HEK293 (cell line): ENCODE results near the gene BRD3OS.

Experiments
- CTCF ChIA-PET: fragments of 350-600 bp; formaldehyde crosslinking; extraction: SDS; loops from one replicate; lab custom pipeline; 2021; ENCODE audit warnings: antibody characterized with exemption; lab: Yijun Ruan, JAX
- POLR2A ChIA-PET: fragments of 300-600 bp; formaldehyde crosslinking; extraction: SDS; loops from one replicate; lab custom pipeline; 2020; ENCODE audit warnings: antibody characterized with exemption, inconsistent platforms; lab: Yijun Ruan, JAX
- H3K27ac ChIP-seq: fragments of 200-500 bp; sonication (Bioruptor generic); 2 replicates; pipeline ENCODE4 v1.5.1; 2014; ENCODE audit warnings: low read depth, low read length, control low read depth, inconsistent platforms; ENCODE audit errors: extremely low read depth
- H3K36me3 ChIP-seq, 2 experiments: fragments of 200-500 bp in 1 of 2; sonication (Bioruptor generic) in 1 of 2; 1 replicate in 1 of 2; 2 replicates in 1 of 2; pipeline ENCODE4 v1.5.1; 2014 to 2017; ENCODE audit warnings: inconsistent platforms in 2 of 2, low read length in 2 of 2; ENCODE audit not compliant: control insufficient read depth in 2 of 2, insufficient read depth in 1 of 2
- H3K4me1 ChIP-seq: fragments of 200-500 bp; sonication (Bioruptor generic); 2 replicates; pipeline ENCODE4 v1.5.1; 2014; ENCODE audit warnings: mild to moderate bottlenecking, low read length, inconsistent platforms; ENCODE audit not compliant: control insufficient read depth, insufficient read depth
- H3K4me3 ChIP-seq: 2 replicates; pipeline ENCODE4 v1.5.1; 2011; ENCODE audit warnings: low read depth, mild to moderate bottlenecking, control low read depth, low read length, moderate library complexity
- H3K9me3 ChIP-seq: fragments of 200-500 bp; sonication (Bioruptor generic); 2 replicates; pipeline ENCODE4 v1.5.1; 2014; ENCODE audit warnings: low read depth, low read length, inconsistent platforms; ENCODE audit not compliant: control insufficient read depth, insufficient read depth
- GLIS1 ChIP-seq: fragments of 450-650 bp; formaldehyde crosslinking; IDR thresholded peaks from 2 replicates; pipeline ENCODE4 v1.5.1; 2016; ENCODE audit warnings: missing biosample characterization, missing genetic modification characterization
- IKZF3 ChIP-seq: fragments of 450-650 bp; IDR thresholded peaks from 2 replicates; pipeline ENCODE4 v1.5.0; 2018; ENCODE audit warnings: missing biosample characterization, mild to moderate bottlenecking, missing genetic modification characterization, moderate library complexity
- KLF1 ChIP-seq: fragments of 450-650 bp; formaldehyde crosslinking; IDR thresholded peaks from 2 replicates; pipeline ENCODE4 v1.5.1; 2016; ENCODE audit warnings: missing biosample characterization, missing genetic modification characterization
- PRDM6 ChIP-seq: fragments of 450-650 bp; formaldehyde crosslinking; IDR thresholded peaks from 2 replicates; pipeline ENCODE4 v1.5.1; 2017; ENCODE audit warnings: missing biosample characterization, missing genetic modification characterization
- SP2 ChIP-seq: fragments of 450-650 bp; formaldehyde crosslinking; IDR thresholded peaks from 2 replicates; pipeline ENCODE4 v1.5.1; 2016; ENCODE audit warnings: missing biosample characterization, missing genetic modification characterization
- TRIM28 ChIP-seq: IDR thresholded peaks from 2 replicates; pipeline ENCODE4 v1.6.1; 2011; ENCODE audit warnings: low read length, control low read depth, borderline replicate concordance
- TSHZ1 ChIP-seq: fragments of 450-650 bp; formaldehyde crosslinking; IDR thresholded peaks from 2 replicates; pipeline ENCODE4 v1.5.1; 2016; ENCODE audit warnings: missing biosample characterization, missing genetic modification characterization, borderline replicate concordance
- ZBTB21 ChIP-seq: fragments of 450-650 bp; formaldehyde crosslinking; IDR thresholded peaks from 2 replicates; pipeline ENCODE4 v1.5.1; 2017; ENCODE audit warnings: missing biosample characterization, missing genetic modification characterization
- ZNF16 ChIP-seq: fragments of 450-650 bp; formaldehyde crosslinking; IDR thresholded peaks from 2 replicates; pipeline ENCODE4 v1.5.1; 2016; ENCODE audit warnings: low read depth, missing biosample characterization, missing genetic modification characterization
- ZNF214 ChIP-seq: fragments of 450-650 bp; formaldehyde crosslinking; IDR thresholded peaks from 2 replicates; pipeline ENCODE4 v1.5.1; 2017; ENCODE audit warnings: missing biosample characterization, mild to moderate bottlenecking, missing genetic modification characterization, borderline replicate concordance
- ZNF221 ChIP-seq: fragments of 450-650 bp; formaldehyde crosslinking; IDR thresholded peaks from 2 replicates; pipeline ENCODE4 v1.5.1; 2017; ENCODE audit warnings: missing biosample characterization, missing genetic modification characterization, borderline replicate concordance
- ZNF311 ChIP-seq: fragments of 450-650 bp; formaldehyde crosslinking; IDR thresholded peaks from 2 replicates; pipeline ENCODE4 v1.5.1; 2017; ENCODE audit warnings: missing biosample characterization, missing genetic modification characterization, borderline replicate concordance
- ZNF366 ChIP-seq: fragments of 450-650 bp; formaldehyde crosslinking; conservative IDR thresholded peaks from 2 replicates; pipeline ENCODE4 v1.5.1; 2016; ENCODE audit warnings: missing biosample characterization, missing genetic modification characterization
- ZNF394 ChIP-seq: fragments of 450-650 bp; formaldehyde crosslinking; IDR thresholded peaks from 2 replicates; pipeline ENCODE4 v1.5.1; 2016; ENCODE audit warnings: missing biosample characterization, missing genetic modification characterization, mild to moderate bottlenecking, moderate library complexity, borderline replicate concordance
- ZNF701 ChIP-seq: fragments of 450-650 bp; formaldehyde crosslinking; IDR thresholded peaks from 2 replicates; pipeline ENCODE4 v1.5.1; 2016; ENCODE audit warnings: missing biosample characterization, missing genetic modification characterization
- ZNF707 ChIP-seq: fragments of 450-650 bp; formaldehyde crosslinking; IDR thresholded peaks from 2 replicates; pipeline ENCODE4 v1.5.1; 2016; ENCODE audit warnings: missing biosample characterization, missing genetic modification characterization
- ZNF792 ChIP-seq: fragments of 450-650 bp; formaldehyde crosslinking; IDR thresholded peaks from 2 replicates; pipeline ENCODE4 v1.5.1; 2016; ENCODE audit warnings: missing biosample characterization, missing genetic modification characterization
- ZSCAN30 ChIP-seq: fragments of 450-650 bp; IDR thresholded peaks from 2 replicates; pipeline ENCODE4 v1.5.1; 2018; ENCODE audit warnings: missing biosample characterization, mild to moderate bottlenecking, missing genetic modification characterization, moderate library complexity
- TF ChIP-seq, protein P1 (sequence below): fragments of 450-650 bp; formaldehyde crosslinking; IDR thresholded peaks from 2 replicates; pipeline ENCODE4 v1.5.1; 2016; ENCODE audit warnings: missing biosample characterization, missing genetic modification characterization
- TF ChIP-seq, protein P2 (sequence below): fragments of 450-650 bp; formaldehyde crosslinking; IDR thresholded peaks from 2 replicates; pipeline ENCODE4 v1.5.1; 2017; ENCODE audit warnings: missing biosample characterization, missing genetic modification characterization

Gene BRD3OS

DNA sequence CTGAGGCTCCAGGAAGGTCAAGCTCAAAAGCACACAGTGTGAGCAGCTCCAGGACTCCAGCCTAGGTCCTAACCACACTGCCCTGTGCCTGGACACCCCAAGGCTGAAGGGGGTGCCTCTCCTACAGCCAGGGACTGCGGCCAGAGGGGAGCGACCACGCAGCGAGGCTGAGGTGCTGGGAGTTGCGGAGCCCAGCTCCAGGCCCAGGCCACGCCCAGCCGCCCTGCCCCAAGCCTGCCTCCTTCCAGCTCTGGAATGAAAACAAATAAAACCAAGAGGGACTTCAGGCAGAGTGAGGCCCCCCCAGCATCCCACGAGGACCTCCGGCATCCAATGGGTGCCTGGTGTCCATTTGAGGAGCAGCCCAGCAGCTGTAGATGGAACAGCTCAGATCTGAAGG lies 48.4 kb upstream of the BRD3OS start:
- H3K4me3 ChIP-seq = no peak overlapping the region
- H3K36me3 ChIP-seq = no peaks in the 10 kb centered on the region
- H3K27ac ChIP-seq = no peak overlapping the region
- no peaks in the 10 kb centered on the region for H3K9me3 ChIP-seq
- TF ChIP-seq ZBTB21 (tag by site-specific recombination) = no peak
- TF ChIP-seq KLF1 = 0 out of 2 replicates have a peak, but pooled peaks have one; percentile 17
- POLR2A ChIA-PET = no interaction called here
- CTCF ChIA-PET = no interaction called here
- H3K4me1 ChIP-seq = peaks cover 4% of the 10 kb centered on the region; the same call in 1 of the 2 replicates

DNA sequence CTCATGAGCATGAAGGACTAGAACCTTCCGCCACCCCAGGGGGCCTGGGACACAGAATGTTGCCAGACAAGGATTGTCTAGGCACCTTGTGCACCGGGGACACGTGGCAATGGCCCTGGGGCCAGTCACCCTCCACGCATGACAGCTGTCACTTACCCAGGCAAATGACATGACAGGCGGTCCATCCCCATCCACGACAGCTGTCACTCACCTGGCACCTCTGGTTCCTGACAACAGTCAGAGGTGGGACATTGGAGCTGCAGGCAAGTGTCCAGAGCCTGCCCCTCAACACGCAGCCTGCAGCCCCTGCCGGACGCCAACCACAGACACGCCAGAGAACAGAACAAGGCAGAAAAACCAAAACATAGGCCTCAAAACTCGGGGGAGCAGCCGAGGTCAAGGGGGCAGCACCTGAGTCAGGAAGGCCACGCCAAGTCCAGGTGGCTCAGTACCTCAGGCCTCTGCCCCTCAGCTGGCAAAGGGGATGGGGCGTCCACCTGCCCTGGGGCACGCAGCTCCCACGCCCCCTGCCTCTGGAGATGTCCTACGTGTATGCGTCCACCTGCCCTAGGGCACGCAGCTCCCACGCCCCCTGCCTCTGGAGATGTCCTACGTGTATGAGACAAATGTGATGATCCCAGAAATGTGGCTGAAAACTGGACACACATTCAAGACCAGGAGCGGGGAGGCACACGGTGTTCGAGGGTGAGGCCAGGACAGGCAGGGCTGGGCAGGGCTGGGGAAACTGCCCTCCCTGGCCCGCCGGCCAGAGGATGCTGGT lies 47.7 kb upstream of the BRD3OS start:
- no peaks in the 10 kb centered on the region for H3K36me3 ChIP-seq
- no peaks in the 10 kb centered on the region for H3K9me3 ChIP-seq
- TF ChIP-seq ZNF707 (tag by site-specific recombination) (no peak), TSHZ1 (tag by site-specific recombination) (peak; percentile 99; the same call in 1 of the 2 replicates), ZNF214 (tag by site-specific recombination) (no peak), SP2 (tag by site-specific recombination) (peak; percentile 52)
- TF ChIP-seq, all 188 proteins: peak for 2
- H3K4me1 ChIP-seq = no peaks in the 10 kb centered on the region
- ChIA-PET POLR2A (no interaction called here), CTCF (no interaction called here)
- no peak overlapping the region for H3K4me3 ChIP-seq
- H3K27ac ChIP-seq = no peak overlapping the region

DNA sequence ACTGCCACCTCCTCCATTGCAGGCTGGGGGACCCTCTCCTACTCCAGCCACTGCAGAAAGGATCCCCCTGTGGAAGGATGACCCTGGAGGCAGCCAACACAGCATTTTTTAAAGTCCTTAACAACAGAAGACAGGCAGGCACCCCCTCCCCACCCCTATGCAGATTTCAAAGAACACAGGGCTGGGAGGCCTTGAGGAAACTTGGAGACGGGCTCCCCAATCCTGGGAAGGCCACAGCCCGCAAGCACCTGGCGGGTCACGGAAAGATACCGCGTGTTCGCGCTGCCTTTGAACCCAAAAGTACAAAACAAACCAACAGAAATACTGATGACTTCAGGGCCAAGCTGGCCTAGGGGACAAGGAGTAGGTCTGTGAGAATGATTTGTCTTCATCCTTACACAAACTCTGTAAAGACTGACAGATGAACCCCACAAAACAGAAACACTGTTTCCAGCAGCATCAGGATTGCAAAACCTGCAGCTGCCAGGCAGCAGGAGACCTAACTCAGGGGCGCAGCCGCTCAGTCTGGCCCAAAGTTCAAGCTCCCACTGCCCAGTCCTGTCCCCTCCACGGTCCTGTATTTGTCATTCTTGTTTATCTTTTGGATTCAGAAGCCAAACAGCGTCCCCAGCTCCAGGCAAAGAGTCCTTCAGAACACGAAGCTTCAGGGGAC lies 46.9 kb upstream of the BRD3OS start:
- Histone ChIP-seq H3K9me3 (no peaks in the 10 kb centered on the region), H3K4me3 (no peak overlapping the region), H3K27ac (no peak overlapping the region), H3K4me1 (no peaks in the 10 kb centered on the region), H3K36me3 (no peaks in the 10 kb centered on the region)
- CTCF ChIA-PET = interaction anchor here (0.6 to 1.4 kb wide), 2 partner anchors 17 to 138 kb away, joined by 4 to 9 read pairs; no protein-coding TSS in a partner anchor
- POLR2A ChIA-PET = no interaction called here
- no peak for TF ChIP-seq ZSCAN30 (tag by site-specific recombination)
- no peak for TF ChIP-seq GLIS1 (tag by site-specific recombination)
- no peak for TF ChIP-seq ZNF701 (tag by site-specific recombination)
- no peak for TF ChIP-seq ZNF16
- no peak for TF ChIP-seq ZNF394
- no peak for TF ChIP-seq IKZF3
- no peak for TF ChIP-seq TRIM28
- no peak for TF ChIP-seq ZNF792
- no peak for TF ChIP-seq ZNF366 (tag by site-specific recombination)
- TF ChIP-seq ZNF221 (tag by site-specific recombination) = no peak
- TF ChIP-seq, protein P1, sequence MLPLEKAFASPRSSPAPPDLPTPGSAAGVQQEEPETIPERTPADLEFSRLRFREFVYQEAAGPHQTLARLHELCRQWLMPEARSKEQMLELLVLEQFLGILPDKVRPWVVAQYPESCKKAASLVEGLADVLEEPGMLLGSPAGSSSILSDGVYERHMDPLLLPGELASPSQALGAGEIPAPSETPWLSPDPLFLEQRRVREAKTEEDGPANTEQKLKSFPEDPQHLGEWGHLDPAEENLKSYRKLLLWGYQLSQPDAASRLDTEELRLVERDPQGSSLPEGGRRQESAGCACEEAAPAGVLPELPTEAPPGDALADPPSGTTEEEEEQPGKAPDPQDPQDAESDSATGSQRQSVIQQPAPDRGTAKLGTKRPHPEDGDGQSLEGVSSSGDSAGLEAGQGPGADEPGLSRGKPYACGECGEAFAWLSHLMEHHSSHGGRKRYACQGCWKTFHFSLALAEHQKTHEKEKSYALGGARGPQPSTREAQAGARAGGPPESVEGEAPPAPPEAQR (tag by site-specific recombination) = no peak
- TF ChIP-seq, protein P2, sequence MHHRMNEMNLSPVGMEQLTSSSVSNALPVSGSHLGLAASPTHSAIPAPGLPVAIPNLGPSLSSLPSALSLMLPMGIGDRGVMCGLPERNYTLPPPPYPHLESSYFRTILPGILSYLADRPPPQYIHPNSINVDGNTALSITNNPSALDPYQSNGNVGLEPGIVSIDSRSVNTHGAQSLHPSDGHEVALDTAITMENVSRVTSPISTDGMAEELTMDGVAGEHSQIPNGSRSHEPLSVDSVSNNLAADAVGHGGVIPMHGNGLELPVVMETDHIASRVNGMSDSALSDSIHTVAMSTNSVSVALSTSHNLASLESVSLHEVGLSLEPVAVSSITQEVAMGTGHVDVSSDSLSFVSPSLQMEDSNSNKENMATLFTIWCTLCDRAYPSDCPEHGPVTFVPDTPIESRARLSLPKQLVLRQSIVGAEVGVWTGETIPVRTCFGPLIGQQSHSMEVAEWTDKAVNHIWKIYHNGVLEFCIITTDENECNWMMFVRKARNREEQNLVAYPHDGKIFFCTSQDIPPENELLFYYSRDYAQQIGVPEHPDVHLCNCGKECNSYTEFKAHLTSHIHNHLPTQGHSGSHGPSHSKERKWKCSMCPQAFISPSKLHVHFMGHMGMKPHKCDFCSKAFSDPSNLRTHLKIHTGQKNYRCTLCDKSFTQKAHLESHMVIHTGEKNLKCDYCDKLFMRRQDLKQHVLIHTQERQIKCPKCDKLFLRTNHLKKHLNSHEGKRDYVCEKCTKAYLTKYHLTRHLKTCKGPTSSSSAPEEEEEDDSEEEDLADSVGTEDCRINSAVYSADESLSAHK (tag by site-specific recombination) = no peak
- no peak for TF ChIP-seq PRDM6
- TF ChIP-seq ZNF311 (tag by site-specific recombination) = no peak
- TF ChIP-seq KLF1 = no peak
